HG03575 (cell line): ENCODE data around the gene CCDC15.

Source experiments
- ATAC-seq: cut with Tn5 transposase; IDR thresholded peaks from one replicate; pipeline ENCODE4 v1.9.1; 2021; ENCODE audit not compliant: unreplicated experiment, insufficient number of reproducible peaks, low FRiP score; ENCODE audit errors: extremely low read depth

Gene CCDC15

GRCh38 chr11:125057693-125058016 is 103.7 kb downstream of the CCDC15 start:
- ATAC-seq: no peak

GRCh38 chr11:125061281-125061680 is 107.3 kb downstream of the CCDC15 start:
- no peak for ATAC-seq

- no peak for ATAC-seq
Observed at GRCh38 chr11:125062218-125062930, 108.4 kb downstream of the CCDC15 start.

GRCh38 chr11:125062931-125063428 is 109.0 kb downstream of the CCDC15 start, which contains the start of gene SLC37A2:
SLC37A2 (plus strand) TSS chr11:125063305; CDS start chr11:125063368, 63 bp downstream.
- peak; percentile 77 for ATAC-seq

GRCh38 chr11:125063429-125064043 is 109.5 kb downstream of the CCDC15 start:
- no peak for ATAC-seq

- ATAC-seq: no peak
Observed at GRCh38 chr11:125064070-125064469, 110.1 kb downstream of the CCDC15 start.

- ATAC-seq: no peak
Observed at GRCh38 chr11:125068368-125068767, 114.4 kb downstream of the CCDC15 start.

GRCh38 chr11:125069008-125069407 is 115.0 kb downstream of the CCDC15 start:
- no peak for ATAC-seq

GRCh38 chr11:125069796-125070195 is 115.8 kb downstream of the CCDC15 start:
- no peak for ATAC-seq

GRCh38 chr11:125070699-125071254 is 116.8 kb downstream of the CCDC15 start:
- peak; percentile 45 for ATAC-seq

GRCh38 chr11:125071435-125071834 is 117.4 kb downstream of the CCDC15 start:
- no peak for ATAC-seq

- no peak for ATAC-seq
Observed at GRCh38 chr11:125071846-125072217, 117.8 kb downstream of the CCDC15 start.

- peak; percentile 88 for ATAC-seq
Observed at GRCh38 chr11:125072218-125072960, 118.4 kb downstream of the CCDC15 start.

- no peak for ATAC-seq
Observed at GRCh38 chr11:125072961-125073590, 119.1 kb downstream of the CCDC15 start.

- no peak for ATAC-seq
Observed at GRCh38 chr11:125073616-125074483, 119.8 kb downstream of the CCDC15 start.

GRCh38 chr11:125074511-125075241 is 120.7 kb downstream of the CCDC15 start:
- ATAC-seq: no peak

- no peak for ATAC-seq
Observed at GRCh38 chr11:125075242-125075625, 121.2 kb downstream of the CCDC15 start.

GRCh38 chr11:125075900-125076317 is 121.9 kb downstream of the CCDC15 start:
- ATAC-seq: no peak
